Ishikawa (cell line): ENCODE measurements around the gene RGS7.

Experiments
- CEBPB ChIP-seq: IDR thresholded peaks from 2 replicates; pipeline ENCODE4 v1.6.1; 2012
- CREB1 ChIP-seq: IDR thresholded peaks from 2 replicates; pipeline ENCODE4 v1.6.1; 2012; ENCODE audit warnings: low read depth
- EGR1 ChIP-seq: IDR thresholded peaks from 2 replicates; pipeline ENCODE4 v1.6.1; 2012
- EP300 ChIP-seq: IDR thresholded peaks from 2 replicates; pipeline ENCODE4 v1.6.1; 2012; ENCODE audit warnings: borderline replicate concordance
- FOXM1 ChIP-seq: IDR thresholded peaks from 2 replicates; pipeline ENCODE4 v1.6.1; 2012; ENCODE audit warnings: low read depth, borderline replicate concordance
- NFIC ChIP-seq: IDR thresholded peaks from 2 replicates; pipeline ENCODE4 v1.6.1; 2012
- RAD21 ChIP-seq: IDR thresholded peaks from 2 replicates; pipeline ENCODE4 v1.6.1; 2012; ENCODE audit warnings: low read depth
- TAF1 ChIP-seq: IDR thresholded peaks from 2 replicates; pipeline ENCODE4 v1.6.1; 2012; ENCODE audit warnings: low read depth, mild to moderate bottlenecking
- TCF12 ChIP-seq: IDR thresholded peaks from 2 replicates; pipeline ENCODE4 v1.6.1; 2012; ENCODE audit warnings: low read depth
- TEAD4 ChIP-seq: IDR thresholded peaks from 2 replicates; pipeline ENCODE4 v1.6.1; 2012
- YY1 ChIP-seq: IDR thresholded peaks from 2 replicates; pipeline ENCODE4 v1.6.1; 2012; ENCODE audit warnings: low read depth
- ZBTB7A ChIP-seq: IDR thresholded peaks from 2 replicates; pipeline ENCODE4 v1.6.1; 2012; ENCODE audit warnings: low read depth
- TF ChIP-seq, protein P1 (sequence below): IDR thresholded peaks from 2 replicates; pipeline ENCODE4 v1.6.1; 2012; ENCODE audit warnings: low read depth, mild to moderate bottlenecking
- TF ChIP-seq, protein P2 (sequence below): IDR thresholded peaks from 2 replicates; pipeline ENCODE4 v1.6.1; 2012
- TF ChIP-seq, protein P3 (sequence below): IDR thresholded peaks from 2 replicates; pipeline ENCODE4 v1.6.1; 2012

Gene RGS7

DNA sequence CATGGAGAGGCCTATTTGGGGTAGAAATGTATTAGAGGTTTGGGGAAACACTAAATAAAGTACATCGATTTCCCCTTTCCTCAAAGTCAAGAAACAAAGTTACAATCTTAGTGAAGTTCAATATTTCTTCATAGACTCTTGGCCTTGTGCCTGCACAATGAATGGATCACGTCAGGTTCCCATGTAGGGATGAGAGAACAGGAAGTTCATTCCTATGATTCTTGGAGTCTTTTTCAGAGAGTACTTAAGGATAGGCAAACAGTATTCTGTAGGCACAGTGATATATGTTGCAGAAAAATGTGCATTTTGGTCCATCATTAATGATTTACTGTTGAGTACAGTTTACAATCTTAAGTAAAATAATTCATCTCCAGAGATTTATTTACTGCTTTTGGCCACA is 275.5 kb downstream of the RGS7 start:
- TF ChIP-seq EP300 (no peak), TAF1 (no peak), TCF12 (no peak), YY1 (no peak), FOXM1 (no peak), RAD21 (no peak), CEBPB (no peak), TEAD4 (no peak), EGR1 (no peak), NFIC (no peak), CREB1 (no peak)
- TF ChIP-seq, protein P1, sequence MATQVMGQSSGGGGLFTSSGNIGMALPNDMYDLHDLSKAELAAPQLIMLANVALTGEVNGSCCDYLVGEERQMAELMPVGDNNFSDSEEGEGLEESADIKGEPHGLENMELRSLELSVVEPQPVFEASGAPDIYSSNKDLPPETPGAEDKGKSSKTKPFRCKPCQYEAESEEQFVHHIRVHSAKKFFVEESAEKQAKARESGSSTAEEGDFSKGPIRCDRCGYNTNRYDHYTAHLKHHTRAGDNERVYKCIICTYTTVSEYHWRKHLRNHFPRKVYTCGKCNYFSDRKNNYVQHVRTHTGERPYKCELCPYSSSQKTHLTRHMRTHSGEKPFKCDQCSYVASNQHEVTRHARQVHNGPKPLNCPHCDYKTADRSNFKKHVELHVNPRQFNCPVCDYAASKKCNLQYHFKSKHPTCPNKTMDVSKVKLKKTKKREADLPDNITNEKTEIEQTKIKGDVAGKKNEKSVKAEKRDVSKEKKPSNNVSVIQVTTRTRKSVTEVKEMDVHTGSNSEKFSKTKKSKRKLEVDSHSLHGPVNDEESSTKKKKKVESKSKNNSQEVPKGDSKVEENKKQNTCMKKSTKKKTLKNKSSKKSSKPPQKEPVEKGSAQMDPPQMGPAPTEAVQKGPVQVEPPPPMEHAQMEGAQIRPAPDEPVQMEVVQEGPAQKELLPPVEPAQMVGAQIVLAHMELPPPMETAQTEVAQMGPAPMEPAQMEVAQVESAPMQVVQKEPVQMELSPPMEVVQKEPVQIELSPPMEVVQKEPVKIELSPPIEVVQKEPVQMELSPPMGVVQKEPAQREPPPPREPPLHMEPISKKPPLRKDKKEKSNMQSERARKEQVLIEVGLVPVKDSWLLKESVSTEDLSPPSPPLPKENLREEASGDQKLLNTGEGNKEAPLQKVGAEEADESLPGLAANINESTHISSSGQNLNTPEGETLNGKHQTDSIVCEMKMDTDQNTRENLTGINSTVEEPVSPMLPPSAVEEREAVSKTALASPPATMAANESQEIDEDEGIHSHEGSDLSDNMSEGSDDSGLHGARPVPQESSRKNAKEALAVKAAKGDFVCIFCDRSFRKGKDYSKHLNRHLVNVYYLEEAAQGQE: no peak
- TF ChIP-seq, protein P2, sequence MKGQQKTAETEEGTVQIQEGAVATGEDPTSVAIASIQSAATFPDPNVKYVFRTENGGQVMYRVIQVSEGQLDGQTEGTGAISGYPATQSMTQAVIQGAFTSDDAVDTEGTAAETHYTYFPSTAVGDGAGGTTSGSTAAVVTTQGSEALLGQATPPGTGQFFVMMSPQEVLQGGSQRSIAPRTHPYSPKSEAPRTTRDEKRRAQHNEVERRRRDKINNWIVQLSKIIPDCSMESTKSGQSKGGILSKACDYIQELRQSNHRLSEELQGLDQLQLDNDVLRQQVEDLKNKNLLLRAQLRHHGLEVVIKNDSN: no peak
- TF ChIP-seq, protein P3, sequence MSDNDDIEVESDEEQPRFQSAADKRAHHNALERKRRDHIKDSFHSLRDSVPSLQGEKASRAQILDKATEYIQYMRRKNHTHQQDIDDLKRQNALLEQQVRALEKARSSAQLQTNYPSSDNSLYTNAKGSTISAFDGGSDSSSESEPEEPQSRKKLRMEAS: no peak

DNA sequence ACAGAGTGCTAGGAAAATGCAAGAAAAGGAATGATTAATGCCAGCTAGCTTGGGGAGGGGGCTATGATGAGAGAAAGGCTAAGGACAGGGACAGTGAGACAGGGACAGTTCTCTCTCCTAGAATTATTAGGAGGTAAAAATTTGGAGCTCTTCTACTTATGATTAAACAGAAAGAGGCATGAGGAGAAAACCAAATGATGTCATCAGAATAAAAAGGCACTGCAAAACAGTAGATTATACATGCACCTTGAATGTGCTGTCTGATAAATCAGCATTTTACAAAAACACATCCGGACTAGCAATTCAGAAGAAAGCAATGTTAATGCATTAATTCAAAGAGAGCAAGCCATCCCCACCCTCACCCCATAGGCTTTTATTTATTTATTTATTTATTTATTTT is 277.5 kb downstream of the RGS7 start:
- no peak for TF ChIP-seq CREB1
- no peak for TF ChIP-seq FOXM1
- TF ChIP-seq, protein P3: no peak
- TF ChIP-seq TCF12: no peak
- no peak for TF ChIP-seq EGR1
- no peak for TF ChIP-seq ZBTB7A
- TF ChIP-seq TAF1: no peak
- no peak for TF ChIP-seq TEAD4
- no peak for TF ChIP-seq EP300
- no peak for TF ChIP-seq CEBPB
- no peak for TF ChIP-seq RAD21
- TF ChIP-seq, protein P2: no peak
- TF ChIP-seq, protein P1: no peak
- no peak for TF ChIP-seq YY1
- TF ChIP-seq NFIC: no peak

DNA sequence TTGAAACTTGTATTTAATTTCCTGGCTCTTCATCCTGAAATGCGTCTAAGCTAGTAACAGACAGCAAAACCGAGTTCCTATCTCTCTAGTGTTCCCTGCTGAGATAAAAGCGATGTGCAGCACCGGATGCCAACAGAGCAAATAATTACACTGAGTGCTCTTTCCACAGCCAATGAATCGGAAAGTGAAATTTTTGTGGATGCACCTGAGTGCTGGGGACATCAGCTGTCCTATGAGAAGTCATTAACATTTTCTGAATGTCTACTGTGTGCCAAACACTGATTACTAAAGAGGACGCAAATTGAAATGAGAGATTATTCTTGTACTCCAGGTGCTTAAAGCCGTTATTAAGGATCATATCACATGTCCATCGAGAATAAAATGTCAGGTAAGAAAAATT is 278.0 kb downstream of the RGS7 start:
- no peak for TF ChIP-seq FOXM1
- no peak for TF ChIP-seq TCF12
- TF ChIP-seq NFIC: no peak
- TF ChIP-seq YY1: no peak
- TF ChIP-seq, protein P3: no peak
- no peak for TF ChIP-seq TEAD4
- TF ChIP-seq RAD21: no peak
- no peak for TF ChIP-seq CEBPB
- TF ChIP-seq, protein P2: no peak
- TF ChIP-seq, protein P1: no peak

DNA sequence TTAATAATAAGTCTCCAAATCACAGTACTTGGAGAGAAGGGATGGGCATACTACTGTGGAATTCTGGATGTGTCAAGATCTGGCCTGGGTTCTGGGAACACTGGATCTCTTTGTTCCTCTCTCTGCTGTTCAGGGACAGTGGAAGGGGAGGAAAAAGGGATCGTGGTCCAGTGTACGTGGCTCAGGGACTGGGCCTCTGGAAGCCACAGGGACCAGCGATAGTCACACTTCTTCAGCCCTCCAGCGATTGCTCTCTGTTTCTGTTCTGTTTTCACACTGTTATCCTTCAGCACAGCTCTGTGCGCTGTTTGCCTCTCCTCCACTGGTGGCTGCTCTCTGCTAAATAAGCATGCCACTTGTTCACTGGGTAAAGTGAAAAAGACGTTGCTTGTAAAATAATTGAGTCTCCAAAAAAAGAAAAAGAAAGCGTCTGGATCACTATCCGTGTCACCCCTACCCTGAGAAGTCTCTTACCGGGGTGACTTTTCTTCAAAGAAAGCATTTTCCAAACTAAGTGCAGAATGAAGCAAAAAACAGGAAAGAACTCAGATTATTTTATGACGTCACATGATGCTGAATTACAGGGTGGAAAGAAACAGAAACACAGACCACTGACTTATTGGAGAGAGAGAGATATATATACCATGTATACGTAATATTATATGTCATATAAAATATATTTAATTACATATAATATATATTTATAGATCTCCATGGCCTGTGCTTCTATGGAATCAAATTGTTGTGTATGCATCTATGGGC is 279.4 kb downstream of the RGS7 start:
- TF ChIP-seq CEBPB (no peak), RAD21 (no peak), ZBTB7A (no peak), TAF1 (no peak), YY1 (no peak), CREB1 (no peak), NFIC (no peak), EGR1 (no peak), EP300 (no peak), TCF12 (no peak)
- TF ChIP-seq, protein P2: no peak
- TF ChIP-seq, protein P1: no peak
